GM19467 (cell line): ENCODE results near the gene ATP6V0A4.
"Not testable (repeated sequence)": the region's sequence is repeated elsewhere in the genome, so short reads cannot be mapped to it uniquely, and the experiment has no call there.

Source experiments
- ATAC-seq: cut with Tn5 transposase; IDR thresholded peaks from one replicate; pipeline ENCODE4 v1.9.1; 2021; ENCODE audit warnings: mild to moderate bottlenecking, moderate library complexity; ENCODE audit not compliant: unreplicated experiment

The ATP6V0A4 gene

DNA sequence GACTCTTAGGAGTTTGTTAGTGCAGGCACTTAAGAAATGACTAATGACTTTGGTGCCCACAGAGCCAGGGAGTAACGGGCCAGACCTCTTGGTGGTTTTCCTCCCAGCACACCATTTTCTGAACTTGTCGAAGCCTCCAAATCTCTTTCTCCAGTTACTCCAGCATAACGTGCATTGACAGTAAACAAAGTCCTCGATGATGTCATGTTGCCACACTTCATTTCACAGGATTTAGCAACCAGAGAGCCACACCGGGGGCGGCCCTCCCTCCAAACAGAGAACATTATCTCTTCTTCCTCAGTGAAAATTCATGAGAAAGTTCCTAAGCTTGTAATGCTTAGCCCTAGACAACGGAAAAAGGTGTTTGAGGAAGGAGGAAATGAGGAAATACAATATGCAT lies 92.8 kb downstream of the ATP6V0A4 start:
- ATAC-seq: no peak

DNA sequence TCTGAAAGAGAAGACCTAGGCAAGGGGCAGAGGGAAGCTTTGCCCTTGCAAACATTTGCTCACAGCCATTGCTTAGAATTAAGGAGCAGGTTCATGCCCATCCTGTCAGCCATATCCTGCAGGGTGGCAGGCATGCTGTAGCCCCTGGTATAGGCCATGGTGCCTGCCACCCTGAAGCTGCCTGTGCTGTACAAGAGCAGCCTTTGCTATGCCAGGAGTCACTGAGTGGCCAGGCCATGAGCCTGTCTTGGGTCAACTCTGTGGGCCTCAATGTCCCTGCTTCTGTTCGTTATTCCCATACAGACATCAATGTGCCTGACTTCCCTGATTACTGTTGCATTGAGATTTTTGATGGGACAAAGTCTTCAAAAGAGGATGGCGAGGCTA lies 96.5 kb downstream of the ATP6V0A4 start:
- ATAC-seq: no peak

DNA sequence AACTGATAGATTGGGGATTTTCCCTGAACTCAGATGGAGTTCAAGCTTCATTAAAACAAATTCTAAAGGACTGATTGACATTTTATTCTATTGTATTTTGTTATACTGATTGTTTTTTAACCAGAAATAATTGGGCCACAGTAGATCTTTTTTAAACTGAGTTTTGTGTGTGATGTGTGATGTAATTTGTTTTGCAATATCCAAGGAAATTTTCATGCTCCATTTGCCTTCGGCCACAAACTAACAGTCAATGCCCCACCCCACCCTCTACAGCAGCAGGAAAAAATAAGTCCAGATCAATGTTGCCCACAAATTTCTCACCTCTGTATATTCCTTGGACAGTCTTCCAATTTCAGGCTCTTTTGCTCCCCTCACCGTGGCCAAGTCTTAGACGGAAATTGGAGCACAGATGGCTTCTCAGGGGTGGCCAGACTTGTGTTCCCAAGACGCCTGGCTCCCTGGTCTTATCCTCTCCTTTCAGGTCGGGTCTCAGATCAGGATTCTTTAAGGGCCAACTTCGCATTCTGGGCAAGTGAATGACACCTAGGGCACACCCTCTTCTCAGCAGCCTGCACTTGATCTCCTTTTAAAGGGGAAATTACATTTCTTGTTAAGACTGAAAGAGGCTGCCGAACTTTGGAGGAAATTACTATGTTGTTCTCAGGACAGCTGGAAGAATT lies 97.0 kb downstream of the ATP6V0A4 start, which contains the start of gene SVOPL:
Gene SVOPL (minus strand): TSS at position 506 of the 680 bp plus-strand sequence. CDS start 22,317 bp downstream, outside the sequence.
- no peak for ATAC-seq

DNA sequence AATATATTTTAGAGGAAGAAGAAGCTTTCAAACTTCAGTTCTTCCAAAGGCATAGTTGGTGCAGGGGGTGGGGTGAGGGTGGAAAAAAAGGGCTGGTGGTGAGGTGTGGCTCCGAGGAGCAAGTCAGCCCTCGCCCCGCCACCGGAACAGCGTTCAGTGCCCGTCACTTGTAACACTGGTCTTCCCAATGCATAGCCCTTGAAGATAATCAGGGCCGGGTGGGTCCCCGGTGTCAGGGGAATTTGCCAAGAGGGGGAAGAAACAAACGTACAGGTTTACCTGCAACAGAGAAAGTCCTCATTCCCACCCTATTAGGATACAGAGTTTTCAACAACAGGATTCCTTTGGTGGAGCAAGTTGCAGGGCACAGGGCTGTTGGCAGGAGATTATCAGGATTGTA lies 98.3 kb downstream of the ATP6V0A4 start:
- ATAC-seq: no peak

DNA sequence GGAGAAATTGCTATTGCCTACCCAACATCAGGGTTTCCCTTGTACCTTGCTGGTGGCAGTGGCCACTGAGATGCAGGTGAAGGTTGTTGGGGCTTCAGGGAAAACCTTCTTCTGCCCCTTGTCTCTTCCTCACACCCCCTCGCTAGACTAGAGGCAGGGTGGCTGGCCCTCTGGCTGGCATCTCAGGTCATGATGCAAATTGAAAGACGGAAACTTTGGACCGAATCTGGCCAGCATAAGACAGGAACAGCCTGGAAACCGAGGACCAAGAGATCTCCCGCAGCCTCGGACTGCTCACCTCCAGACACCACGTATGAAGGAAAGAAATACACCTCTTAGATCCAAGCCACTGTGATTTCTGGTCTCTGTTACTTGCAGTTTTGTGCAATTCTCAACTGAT lies 99.7 kb downstream of the ATP6V0A4 start:
- no peak for ATAC-seq

DNA sequence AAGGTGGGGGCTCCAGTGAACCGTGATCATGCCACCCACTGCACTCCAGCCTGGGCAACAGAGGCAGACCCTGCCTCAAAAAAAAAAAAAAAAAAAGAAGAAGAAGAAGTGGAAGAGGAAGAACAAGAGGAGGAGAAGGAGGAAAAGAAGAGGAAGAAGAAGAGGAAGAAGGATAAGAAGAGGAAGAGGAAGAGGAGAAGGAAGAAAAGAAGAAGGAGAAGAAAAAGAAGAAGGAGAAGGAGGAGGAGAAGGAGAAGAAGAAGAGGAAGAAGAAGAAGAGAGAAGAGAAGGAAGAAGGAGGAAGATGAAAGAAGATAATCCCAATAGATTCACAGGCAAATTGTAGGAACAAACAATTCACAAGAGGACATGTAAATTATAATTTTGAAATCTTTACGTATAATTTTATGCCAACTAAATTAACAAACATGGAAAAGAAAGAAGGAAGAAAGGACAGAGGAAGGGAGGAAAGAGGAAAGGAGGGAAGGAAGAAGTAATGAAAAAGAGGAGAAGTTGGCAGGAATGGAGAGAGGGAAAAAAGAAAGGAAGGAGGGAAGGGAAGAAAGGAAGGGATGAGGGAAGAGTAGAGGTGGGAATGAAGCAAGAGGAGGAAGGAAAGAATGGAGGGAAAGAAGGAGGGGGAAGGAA lies 100.3 kb downstream of the ATP6V0A4 start:
- ATAC-seq: no peak

DNA sequence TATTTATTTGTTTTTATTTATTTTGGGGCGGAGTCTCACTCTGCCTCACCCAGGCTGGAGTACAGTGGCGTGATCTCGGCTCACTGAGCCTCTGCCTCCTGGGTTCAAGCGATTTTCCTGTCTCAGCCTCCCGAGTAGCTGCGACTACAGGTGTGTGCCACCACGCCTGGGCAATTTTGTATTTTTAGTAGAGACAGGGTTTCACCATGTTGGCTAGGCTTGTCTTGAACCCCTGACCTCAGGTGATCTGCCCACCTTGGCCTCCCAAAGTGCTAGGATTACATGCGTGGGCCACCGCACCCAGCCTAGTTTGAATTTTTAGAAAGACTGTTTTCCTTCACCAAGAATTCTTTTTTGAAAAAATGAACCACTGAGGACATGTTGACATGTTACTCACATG lies 102.2 kb downstream of the ATP6V0A4 start:
- ATAC-seq: not testable (repeated sequence)

DNA sequence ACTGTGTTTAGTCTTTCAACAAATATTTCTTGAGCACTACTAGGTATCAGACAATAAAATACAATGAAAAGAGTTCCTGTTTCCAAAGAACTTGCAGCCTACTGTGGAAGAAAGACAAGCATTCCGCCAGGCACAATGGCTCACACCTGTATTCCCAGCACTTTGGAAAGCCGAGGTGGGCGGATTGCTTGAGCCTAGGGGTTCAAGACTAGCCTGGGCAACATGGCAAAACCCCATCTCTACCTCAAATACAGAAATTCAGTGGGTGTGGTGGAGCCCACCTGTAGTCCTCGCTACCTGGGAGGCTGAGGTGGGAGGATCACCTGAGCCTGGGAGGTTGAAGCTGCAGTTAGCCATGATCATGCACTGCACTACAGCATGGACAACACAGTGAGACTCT lies 102.9 kb downstream of the ATP6V0A4 start:
- no peak for ATAC-seq

DNA sequence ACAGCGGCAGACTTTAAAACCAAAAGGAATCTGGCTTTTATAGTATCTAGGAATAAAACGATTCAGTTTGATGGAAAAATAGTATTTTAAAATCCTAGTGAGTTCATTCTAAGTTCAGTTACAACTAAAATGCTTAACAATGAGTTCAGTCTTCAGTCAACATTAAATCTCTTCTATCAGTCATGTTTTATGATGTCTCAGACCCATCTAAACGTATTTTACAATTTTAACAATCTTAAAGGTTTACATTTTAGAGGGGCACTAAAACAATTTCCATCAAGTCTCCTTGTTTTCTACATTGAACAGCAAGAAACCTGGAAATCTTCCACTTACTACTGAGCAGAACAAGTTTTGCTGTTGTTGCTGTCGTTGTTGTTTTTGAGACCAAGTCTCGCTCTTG lies 106.8 kb downstream of the ATP6V0A4 start:
- no peak for ATAC-seq

- ATAC-seq: no peak
Observed at GRCh38 chr7:138690495-138690894, 107.5 kb downstream of the ATP6V0A4 start.

- not testable (repeated sequence) for ATAC-seq
Observed at GRCh38 chr7:138688037-138688436, 110.0 kb downstream of the ATP6V0A4 start.

DNA sequence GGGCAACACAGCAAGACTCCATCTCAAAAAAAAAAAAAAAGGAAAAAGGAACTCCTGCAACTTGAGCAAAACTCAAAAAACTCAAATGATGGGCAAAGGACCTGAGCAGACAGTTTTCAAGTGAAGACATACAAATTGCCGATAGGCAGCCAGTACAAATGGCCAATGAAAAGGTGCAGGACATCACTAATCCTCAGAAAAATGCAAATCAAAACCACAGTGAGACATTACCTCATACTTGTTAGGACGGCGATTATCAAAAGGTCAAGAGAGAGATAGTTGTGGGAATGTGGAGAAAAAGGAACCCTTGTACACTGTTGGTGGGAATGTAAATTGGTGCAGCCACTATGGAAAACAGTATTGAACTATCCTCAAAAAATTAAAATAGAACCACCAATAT lies 113.7 kb downstream of the ATP6V0A4 start:
- no peak for ATAC-seq

DNA sequence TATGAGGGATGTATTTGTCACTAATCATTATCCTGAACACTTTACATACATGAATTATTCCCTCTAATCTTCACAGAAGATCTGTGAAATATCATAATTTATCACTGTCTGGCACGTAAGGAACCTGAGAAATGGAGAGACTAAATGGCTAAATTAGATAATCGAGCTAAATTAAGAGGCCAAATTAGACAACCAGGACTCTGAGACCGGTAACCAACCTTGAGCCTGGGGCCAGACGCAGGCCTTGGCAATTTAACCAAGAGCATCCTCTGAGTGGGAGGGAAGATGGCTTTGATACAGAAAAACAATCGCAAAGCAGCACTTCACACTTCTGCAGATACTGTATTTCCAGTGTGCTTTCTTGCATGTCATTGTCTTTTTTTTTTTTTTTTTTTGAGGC lies 118.2 kb downstream of the ATP6V0A4 start:
- ATAC-seq: no peak

DNA sequence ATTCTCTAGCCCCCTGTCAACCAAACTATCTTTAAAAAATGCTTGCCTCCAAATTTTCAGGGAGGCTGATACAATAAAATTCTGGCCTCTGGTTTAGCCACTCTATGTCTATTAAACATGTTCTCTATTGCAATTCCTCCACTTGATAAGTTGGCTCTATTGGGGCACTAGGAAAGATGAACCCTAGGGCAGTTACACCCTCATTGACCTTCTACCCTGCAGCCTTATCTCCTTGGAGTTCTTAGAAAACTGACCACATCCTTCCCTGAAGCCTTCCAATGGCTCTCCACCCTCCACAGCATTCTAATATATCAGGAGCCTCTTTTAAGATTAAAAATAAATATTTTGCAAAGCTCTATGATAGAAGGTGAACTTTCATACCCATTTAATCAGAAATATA lies 127.4 kb downstream of the ATP6V0A4 start:
- ATAC-seq: no peak

- no peak for ATAC-seq
Observed at GRCh38 chr7:138669364-138669763, 128.6 kb downstream of the ATP6V0A4 start.

GRCh38 chr7:138668946-138669345 lies 129.1 kb downstream of the ATP6V0A4 start:
- ATAC-seq: no peak

DNA sequence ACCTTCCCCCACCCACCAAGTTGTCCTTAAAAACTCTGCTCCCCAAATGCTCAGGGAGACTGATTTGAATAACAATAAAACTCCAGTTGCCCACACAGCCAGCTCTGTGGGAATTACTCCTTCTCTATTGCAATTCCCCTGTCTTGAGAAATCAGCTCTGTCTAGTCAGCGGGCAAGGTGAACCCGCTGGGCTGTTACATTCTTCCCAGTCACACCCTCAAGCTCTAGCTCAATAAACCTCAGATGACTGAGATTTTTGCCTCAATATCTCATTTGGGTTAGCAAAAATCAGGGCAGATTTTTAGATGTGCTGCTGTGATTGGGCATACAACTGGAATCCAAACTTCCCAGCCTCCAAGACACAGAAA lies 129.8 kb downstream of the ATP6V0A4 start:
- ATAC-seq: no peak

- ATAC-seq: no peak
Observed at GRCh38 chr7:138667535-138668228, 130.3 kb downstream of the ATP6V0A4 start.

DNA sequence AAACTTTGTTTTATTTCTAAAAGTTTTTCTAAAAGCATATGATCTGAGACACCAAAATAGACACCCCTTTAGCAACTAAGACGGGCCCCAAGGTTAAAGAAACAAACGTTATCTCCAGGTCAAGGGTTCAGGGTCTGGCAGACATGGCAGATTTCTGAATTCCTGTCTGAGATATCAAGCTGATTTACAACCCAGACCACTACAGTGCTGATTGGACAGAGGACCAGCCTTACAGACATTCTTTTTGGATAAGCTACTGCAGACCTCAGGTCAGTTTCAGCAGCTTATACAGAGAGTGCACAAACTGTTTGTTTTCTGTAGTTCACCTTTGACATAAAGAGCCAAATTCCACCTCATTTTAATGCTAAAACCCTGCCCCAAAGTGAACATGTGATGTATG lies 131.6 kb downstream of the ATP6V0A4 start:
- no peak for ATAC-seq

- ATAC-seq: no peak
Observed at GRCh38 chr7:138665669-138666140, 132.3 kb downstream of the ATP6V0A4 start.

DNA sequence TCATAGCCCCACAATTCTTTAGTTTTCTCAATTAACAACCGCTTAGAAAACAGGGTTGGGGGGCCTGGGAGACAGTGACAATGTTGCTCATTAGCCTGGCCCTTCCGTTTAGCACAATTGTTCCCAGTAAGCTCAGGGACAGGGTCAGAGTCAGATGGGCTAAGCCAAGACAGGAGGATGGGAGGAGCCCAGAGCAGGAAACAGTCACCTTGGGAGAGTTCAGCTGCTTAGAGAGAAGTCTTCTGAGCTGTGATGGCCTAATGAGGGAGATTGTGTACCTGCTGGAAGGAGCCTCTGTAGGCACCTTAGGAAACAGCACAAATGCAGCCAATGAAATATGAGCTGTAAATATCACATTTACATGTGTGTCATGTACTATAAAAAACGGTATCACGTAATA lies 132.7 kb downstream of the ATP6V0A4 start:
- no peak for ATAC-seq
